Peyer's patch (tissue), 4 donors: ENCODE results near the gene OVAAL.

Experiments
- POLR2A ChIP-seq, 2 donors: fragments of 450-650 bp; IDR thresholded peaks; one replicate each; pipeline ENCODE4 v1.5.1; 2017; ENCODE audit warnings: antibody characterized with exemption in 2 of 2, mild to moderate bottlenecking in 2 of 2, moderate library complexity in 2 of 2
- TF ChIP-seq, protein P1 (sequence below), 6 experiments: fragments of 450-650 bp in 4 of 6; fragments of 200-600 bp in 2 of 6; sonication (generic) in 1 of 6; IDR thresholded peaks; one replicate each; pipeline ENCODE4 v1.5.1; 2017 to 2019; ENCODE audit warnings: antibody characterized with exemption in 6 of 6, mild to moderate bottlenecking in 3 of 6, moderate library complexity in 1 of 6

DNA sequence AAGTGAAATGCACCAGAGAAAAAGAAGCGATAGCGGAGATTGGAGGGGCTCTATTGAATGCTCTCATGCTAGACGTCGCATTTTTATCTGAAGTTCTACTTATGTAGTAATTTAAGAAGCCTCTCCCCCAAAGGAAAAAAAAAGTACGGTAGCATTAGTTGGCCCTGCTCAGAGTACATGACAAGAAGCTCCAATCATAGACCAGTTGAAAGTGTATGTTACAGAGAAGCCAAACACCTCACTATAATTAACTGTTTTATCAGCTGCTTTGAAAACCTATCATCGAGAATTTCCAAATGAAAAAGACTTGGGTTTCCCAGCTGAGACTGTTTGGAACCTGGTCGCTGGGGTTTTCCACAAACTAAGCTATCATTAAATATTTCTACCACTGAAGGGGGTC lies 19.6 kb upstream of the OVAAL start:
- TF ChIP-seq, protein P1, sequence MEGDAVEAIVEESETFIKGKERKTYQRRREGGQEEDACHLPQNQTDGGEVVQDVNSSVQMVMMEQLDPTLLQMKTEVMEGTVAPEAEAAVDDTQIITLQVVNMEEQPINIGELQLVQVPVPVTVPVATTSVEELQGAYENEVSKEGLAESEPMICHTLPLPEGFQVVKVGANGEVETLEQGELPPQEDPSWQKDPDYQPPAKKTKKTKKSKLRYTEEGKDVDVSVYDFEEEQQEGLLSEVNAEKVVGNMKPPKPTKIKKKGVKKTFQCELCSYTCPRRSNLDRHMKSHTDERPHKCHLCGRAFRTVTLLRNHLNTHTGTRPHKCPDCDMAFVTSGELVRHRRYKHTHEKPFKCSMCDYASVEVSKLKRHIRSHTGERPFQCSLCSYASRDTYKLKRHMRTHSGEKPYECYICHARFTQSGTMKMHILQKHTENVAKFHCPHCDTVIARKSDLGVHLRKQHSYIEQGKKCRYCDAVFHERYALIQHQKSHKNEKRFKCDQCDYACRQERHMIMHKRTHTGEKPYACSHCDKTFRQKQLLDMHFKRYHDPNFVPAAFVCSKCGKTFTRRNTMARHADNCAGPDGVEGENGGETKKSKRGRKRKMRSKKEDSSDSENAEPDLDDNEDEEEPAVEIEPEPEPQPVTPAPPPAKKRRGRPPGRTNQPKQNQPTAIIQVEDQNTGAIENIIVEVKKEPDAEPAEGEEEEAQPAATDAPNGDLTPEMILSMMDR (IDR thresholded peaks at IDR 0.05) = no peak
- TF ChIP-seq POLR2A (IDR thresholded peaks at IDR 0.05) = no peak
